Dendritic cell treated with granulocyte-macrophage colony-stimulating factor and Interleukin-4, amounts not matched to agents 40 ng/mL and 50 ng/mL, for 4 days (primary cell): Measurements from ENCODE around the gene TRDN.
"Not testable (repeated sequence)": the region's sequence is repeated elsewhere in the genome, so short reads cannot be mapped to it uniquely, and the experiment has no call there.

Source experiments
- H3K27ac Mint-ChIP-seq: one replicate; pipeline ENCODE4 v1.8.0; 2022; ENCODE audit warnings: mild to moderate bottlenecking, mixed read lengths
- H3K27me3 Mint-ChIP-seq: one replicate; pipeline ENCODE4 v1.8.0; 2022; ENCODE audit warnings: mild to moderate bottlenecking, mixed read lengths
- H3K36me3 Mint-ChIP-seq: one replicate; pipeline ENCODE4 v1.8.0; 2022; ENCODE audit warnings: low read depth, mixed read lengths
- H3K4me1 Mint-ChIP-seq: one replicate; pipeline ENCODE4 v1.8.0; 2022; ENCODE audit warnings: low read depth, mixed read lengths
- H3K4me3 Mint-ChIP-seq: one replicate; pipeline ENCODE4 v1.8.0; 2022; ENCODE audit warnings: mild to moderate bottlenecking, moderate library complexity, mixed read lengths
- H3K9me3 Mint-ChIP-seq: one replicate; pipeline ENCODE4 v1.8.0; 2022; ENCODE audit warnings: mixed read lengths
- intact Hi-C: fragments of 100-400 bp; cut with micrococcal nuclease; formaldehyde crosslinking; loops from one replicate; pipeline ENCODE4 v1.15.0; 2022

Gene TRDN

GRCh38 chr6:123565529-123565928 lies 71.2 kb downstream of the TRDN start:
- Mint-ChIP-seq H3K27me3 (no peaks in the 10 kb centered on the region), H3K36me3 (no peaks in the 10 kb centered on the region), H3K27ac (no peak overlapping the region), H3K9me3 (peaks cover 5% of the 10 kb centered on the region), H3K4me3 (no peak overlapping the region), H3K4me1 (no peaks in the 10 kb centered on the region)
- intact Hi-C loops = no loop called here

- H3K27ac Mint-ChIP-seq = no peak overlapping the region
- H3K4me1 Mint-ChIP-seq = no peaks in the 10 kb centered on the region
- no peaks in the 10 kb centered on the region for H3K36me3 Mint-ChIP-seq
- H3K4me3 Mint-ChIP-seq = no peak overlapping the region
- no peaks in the 10 kb centered on the region for H3K27me3 Mint-ChIP-seq
- peaks cover 17% of the 10 kb centered on the region for H3K9me3 Mint-ChIP-seq
- intact Hi-C loops = no loop called here
Observed at GRCh38 chr6:123564361-123564760, 72.4 kb downstream of the TRDN start.

- no peak overlapping the region for H3K4me3 Mint-ChIP-seq
- H3K27ac Mint-ChIP-seq = no peak overlapping the region
- H3K4me1 Mint-ChIP-seq = no peaks in the 10 kb centered on the region
- no peaks in the 10 kb centered on the region for H3K27me3 Mint-ChIP-seq
- H3K9me3 Mint-ChIP-seq = peaks cover 33% of the 10 kb centered on the region
- intact Hi-C loops = no loop called here
- H3K36me3 Mint-ChIP-seq = no peaks in the 10 kb centered on the region
Observed at GRCh38 chr6:123562677-123563076, 74.1 kb downstream of the TRDN start.

GRCh38 chr6:123562264-123562663 lies 74.5 kb downstream of the TRDN start:
- peaks cover 38% of the 10 kb centered on the region for H3K9me3 Mint-ChIP-seq
- H3K27ac Mint-ChIP-seq = no peak overlapping the region

DNA sequence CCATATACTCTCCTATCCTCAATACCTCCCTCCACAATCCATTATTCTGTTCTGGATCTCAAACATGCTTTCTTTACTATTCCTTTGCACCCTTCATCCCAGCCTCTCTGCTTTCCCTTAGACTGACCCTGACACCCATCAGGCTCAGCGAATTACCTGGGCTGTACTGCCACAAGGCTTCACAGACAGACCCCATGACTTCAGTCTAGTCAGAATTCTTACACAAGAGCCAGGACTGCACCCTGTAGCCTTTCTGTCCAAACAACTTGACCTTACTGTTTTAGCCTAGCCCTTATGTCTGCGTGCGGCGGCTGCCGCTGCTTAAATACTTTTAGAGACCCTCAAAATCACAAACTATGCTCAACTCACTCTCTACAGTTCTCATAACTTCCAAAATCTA lies 76.9 kb downstream of the TRDN start:
- H3K36me3 Mint-ChIP-seq, H3K27ac Mint-ChIP-seq, H3K4me3 Mint-ChIP-seq, H3K4me1 Mint-ChIP-seq, H3K27me3 Mint-ChIP-seq, intact Hi-C loops: not testable (repeated sequence)
- peaks cover 49% of the 10 kb centered on the region for H3K9me3 Mint-ChIP-seq

More at GRCh38 chr6:123562264-123562663, 74.5 kb downstream of the TRDN start:
- Mint-ChIP-seq H3K27me3 (no peaks in the 10 kb centered on the region), H3K4me3 (no peak overlapping the region), H3K4me1 (no peaks in the 10 kb centered on the region), H3K36me3 (no peaks in the 10 kb centered on the region)
- intact Hi-C loops = no loop called here

DNA sequence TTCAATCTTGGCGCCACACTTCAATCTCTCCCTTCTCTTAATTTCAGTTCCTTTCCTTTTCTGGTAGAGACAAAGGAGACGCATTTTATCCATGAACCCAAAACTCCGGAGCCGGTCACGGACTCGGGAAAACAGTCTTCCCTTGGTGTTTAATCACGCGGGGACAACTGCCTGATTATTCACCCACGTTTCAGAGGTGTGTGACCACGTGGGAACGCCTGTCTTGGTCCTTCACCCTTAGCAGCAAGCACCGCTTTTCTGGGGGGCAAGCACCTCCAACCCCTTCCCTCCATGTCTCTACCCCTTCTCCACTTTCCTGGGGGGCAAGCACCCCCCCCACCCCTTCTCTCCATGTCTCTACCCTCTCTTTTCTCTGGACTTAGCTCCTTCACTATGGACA lies 79.3 kb downstream of the TRDN start:
- H3K36me3 Mint-ChIP-seq, H3K4me3 Mint-ChIP-seq, H3K27ac Mint-ChIP-seq, H3K27me3 Mint-ChIP-seq, intact Hi-C loops, H3K4me1 Mint-ChIP-seq: not testable (repeated sequence)
- peaks cover 49% of the 10 kb centered on the region for H3K9me3 Mint-ChIP-seq

- Mint-ChIP-seq H3K4me3 (no peak overlapping the region), H3K27me3 (no peaks in the 10 kb centered on the region), H3K36me3 (no peaks in the 10 kb centered on the region), H3K4me1 (no peaks in the 10 kb centered on the region), H3K27ac (no peak overlapping the region), H3K9me3 (peaks cover 10% of the 10 kb centered on the region)
- intact Hi-C loops = no loop called here
Observed at GRCh38 chr6:123551939-123552707, 84.6 kb downstream of the TRDN start.

DNA sequence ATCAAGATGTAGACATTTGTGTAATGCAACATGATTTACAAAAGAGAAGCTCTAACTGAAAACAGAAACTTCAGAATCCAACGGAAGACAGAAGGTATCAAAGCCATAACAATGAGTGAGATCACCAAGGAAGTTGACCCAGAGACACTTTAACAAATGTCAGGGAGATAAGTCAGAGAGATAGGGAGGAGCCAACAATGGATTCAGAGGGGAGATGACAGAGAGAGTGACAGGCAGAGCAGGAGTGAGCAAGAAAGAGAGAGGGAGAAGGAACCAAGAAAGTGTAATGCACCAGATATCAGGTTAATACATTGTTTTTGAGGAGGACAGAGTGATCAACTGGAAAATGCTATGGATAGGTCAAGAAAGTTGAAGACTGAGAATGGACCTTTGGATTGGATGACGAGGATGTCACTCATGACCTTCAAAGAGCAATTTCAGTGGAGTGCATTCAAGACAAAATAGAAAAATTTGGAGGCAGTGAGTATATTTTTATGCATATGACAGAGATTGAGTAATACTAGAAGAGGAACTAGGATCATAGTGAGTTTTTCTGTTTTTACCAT lies 86.6 kb downstream of the TRDN start:
- Mint-ChIP-seq H3K4me1 (no peaks in the 10 kb centered on the region), H3K9me3 (no peaks in the 10 kb centered on the region)
- intact Hi-C loops = no loop called here

DNA sequence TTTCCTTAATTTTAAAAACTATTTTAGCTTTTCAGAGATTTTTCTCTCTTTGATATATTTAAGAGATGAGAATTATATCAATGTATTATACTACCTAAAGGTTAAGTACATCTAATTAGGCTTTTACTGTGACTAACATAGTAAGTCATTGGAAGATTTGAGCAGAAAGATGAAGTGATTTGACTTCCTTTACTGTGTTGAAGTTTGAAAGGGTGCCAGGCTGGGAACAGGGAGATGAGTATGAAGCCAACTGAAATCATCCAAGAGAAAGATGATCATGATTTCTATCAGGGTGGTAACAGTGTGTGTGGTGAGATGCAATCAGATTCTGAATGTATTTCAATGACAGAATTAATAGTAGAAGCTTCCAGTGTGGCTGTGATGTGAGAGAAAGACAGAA lies 87.3 kb downstream of the TRDN start:
- Mint-ChIP-seq H3K9me3 (no peaks in the 10 kb centered on the region), H3K27me3 (no peaks in the 10 kb centered on the region), H3K27ac (no peak overlapping the region), H3K4me3 (no peak overlapping the region), H3K4me1 (no peaks in the 10 kb centered on the region), H3K36me3 (no peaks in the 10 kb centered on the region)
- intact Hi-C loops = no loop called here

More for the DNA sequence above, 86.6 kb downstream of the TRDN start:
- no peaks in the 10 kb centered on the region for H3K27me3 Mint-ChIP-seq
- H3K36me3 Mint-ChIP-seq = no peaks in the 10 kb centered on the region
- no peak overlapping the region for H3K27ac Mint-ChIP-seq
- H3K4me3 Mint-ChIP-seq = no peak overlapping the region

DNA sequence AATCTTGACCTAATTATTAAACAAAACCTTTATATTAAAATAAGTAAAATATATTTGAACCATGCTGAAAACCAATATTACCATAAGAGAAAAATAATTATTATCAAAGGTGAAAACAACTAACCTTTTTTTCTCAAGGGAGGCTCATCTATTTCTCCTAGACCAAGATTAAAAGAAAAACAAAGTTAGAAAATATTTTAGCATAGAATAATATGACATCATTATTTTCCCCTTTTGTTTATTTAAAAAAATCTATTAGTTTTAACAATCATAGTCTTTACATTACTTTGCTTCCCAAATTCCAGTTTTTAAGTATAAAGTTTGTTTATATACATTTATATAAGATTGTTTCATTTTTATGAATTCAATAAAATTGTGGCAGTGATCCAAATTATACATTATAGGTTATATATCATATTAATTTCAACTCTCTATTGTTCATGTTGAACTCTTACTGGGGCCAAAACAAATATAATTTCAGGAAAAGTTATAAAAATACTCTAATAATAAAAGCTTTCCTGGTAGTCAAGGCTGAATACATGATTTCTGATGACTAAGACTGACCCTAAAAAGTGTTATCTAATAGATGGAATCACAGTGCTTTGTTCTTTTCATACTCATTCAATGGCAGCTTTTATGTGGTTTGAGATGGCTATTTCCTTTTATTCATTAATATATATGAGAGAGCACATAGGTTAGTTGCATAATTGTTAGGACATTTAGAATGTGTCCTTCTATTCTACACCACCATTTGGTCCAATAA lies 89.4 kb downstream of the TRDN start:
- H3K27me3 Mint-ChIP-seq = no peaks in the 10 kb centered on the region
- intact Hi-C loops = no loop called here
- no peaks in the 10 kb centered on the region for H3K4me1 Mint-ChIP-seq
- H3K27ac Mint-ChIP-seq = no peak overlapping the region
- no peaks in the 10 kb centered on the region for H3K36me3 Mint-ChIP-seq
- H3K9me3 Mint-ChIP-seq = no peaks in the 10 kb centered on the region
- H3K4me3 Mint-ChIP-seq = no peak overlapping the region

DNA sequence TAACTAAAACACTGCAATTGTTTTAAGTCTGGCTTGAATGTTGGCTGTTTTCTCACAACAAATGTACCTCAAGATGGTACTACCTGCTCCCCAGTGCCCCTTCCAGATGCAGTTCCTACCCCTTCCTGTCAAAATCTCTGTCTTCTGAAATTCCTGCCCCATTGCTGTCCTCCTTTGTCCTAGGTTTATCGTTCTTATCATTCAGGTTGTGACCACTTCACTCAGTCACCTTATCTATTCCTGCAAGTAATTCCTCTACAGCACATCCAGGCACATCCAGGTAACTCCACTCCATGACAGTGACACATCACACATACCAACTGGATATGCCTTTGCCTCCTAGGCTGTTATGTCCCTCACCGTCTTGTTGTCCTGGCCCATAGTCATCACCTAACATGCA lies 90.2 kb downstream of the TRDN start:
- no peak overlapping the region for H3K4me3 Mint-ChIP-seq
- no peaks in the 10 kb centered on the region for H3K27me3 Mint-ChIP-seq
- H3K36me3 Mint-ChIP-seq = no peaks in the 10 kb centered on the region
- H3K27ac Mint-ChIP-seq = no peak overlapping the region
- H3K4me1 Mint-ChIP-seq = no peaks in the 10 kb centered on the region
- H3K9me3 Mint-ChIP-seq = no peaks in the 10 kb centered on the region
- intact Hi-C loops = no loop called here

- intact Hi-C loops = no loop called here
- Mint-ChIP-seq H3K27me3 (no peaks in the 10 kb centered on the region), H3K4me1 (no peaks in the 10 kb centered on the region), H3K36me3 (no peaks in the 10 kb centered on the region), H3K4me3 (no peak overlapping the region), H3K9me3 (no peaks in the 10 kb centered on the region), H3K27ac (no peak overlapping the region)
Observed at GRCh38 chr6:123541462-123541861, 95.3 kb downstream of the TRDN start.

DNA sequence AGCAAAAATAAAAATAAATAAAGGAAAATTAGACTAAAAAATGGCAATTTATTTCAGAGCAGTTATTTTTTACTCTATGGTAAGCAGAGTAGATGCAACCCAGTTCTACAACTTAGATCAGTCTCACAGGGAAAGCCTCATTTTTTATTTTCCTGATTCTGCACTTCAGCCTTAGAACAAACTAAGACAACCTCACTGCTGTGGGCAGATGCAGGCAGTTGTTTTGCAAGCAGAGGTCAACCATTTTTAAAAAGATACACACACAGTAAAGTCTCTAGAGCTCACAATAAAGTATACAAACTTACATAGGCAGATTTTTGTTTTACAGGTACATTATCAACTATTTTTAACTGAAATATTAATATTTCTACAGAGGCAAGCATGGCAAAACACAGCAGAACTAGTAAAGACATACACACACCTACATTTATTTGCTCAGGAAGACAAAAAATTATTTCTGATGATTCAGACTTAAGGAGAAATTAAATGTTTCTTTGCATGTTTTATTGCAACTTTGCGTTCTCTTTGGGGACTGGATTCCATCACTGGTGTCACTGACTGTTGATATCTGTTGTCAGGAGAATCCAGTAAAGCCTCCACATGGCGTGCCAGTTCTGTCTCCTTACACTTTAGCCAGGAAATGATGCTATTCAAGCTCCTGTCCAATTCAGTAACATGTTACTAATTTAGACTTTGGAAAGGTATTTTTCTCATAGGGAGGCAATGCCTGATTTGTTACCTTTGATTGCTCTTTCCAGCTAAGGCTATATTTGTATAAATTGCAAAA lies 102.7 kb downstream of the TRDN start:
- Mint-ChIP-seq H3K9me3 (no peaks in the 10 kb centered on the region), H3K36me3 (no peaks in the 10 kb centered on the region), H3K27me3 (no peaks in the 10 kb centered on the region), H3K4me1 (no peaks in the 10 kb centered on the region), H3K27ac (no peak overlapping the region), H3K4me3 (no peak overlapping the region)
- intact Hi-C loops = no loop called here

GRCh38 chr6:123529843-123530242 lies 106.9 kb downstream of the TRDN start:
- Mint-ChIP-seq H3K4me1 (no peaks in the 10 kb centered on the region), H3K9me3 (no peaks in the 10 kb centered on the region), H3K27me3 (no peaks in the 10 kb centered on the region), H3K36me3 (no peaks in the 10 kb centered on the region), H3K27ac (no peak overlapping the region), H3K4me3 (no peak overlapping the region)
- intact Hi-C loops = no loop called here
